Measurements from ENCODE around the gene FHAD1.

Gene FHAD1

GRCh38 chr1:15299179-15299578, 52.2 kb downstream of the FHAD1 start:
- in situ Hi-C loops (cut with HindIII; ENCODE audit: low sequenced_read_pairs): loop anchor here (25.0 kb wide), 1 partner anchor 337 kb away; no protein-coding TSS in a partner anchor

- in situ Hi-C loops (cut with HindIII; ENCODE audit: low sequenced_read_pairs): loop anchor here (25.0 kb wide), 1 partner anchor 338 kb away; no protein-coding TSS in a partner anchor
Observed at GRCh38 chr1:15299806-15300205, 52.8 kb downstream of the FHAD1 start.

- in situ Hi-C loops (cut with HindIII; ENCODE audit: low sequenced_read_pairs): no loop called here
Observed at GRCh38 chr1:15303935-15304334, 56.9 kb downstream of the FHAD1 start.

- in situ Hi-C loops (cut with HindIII; ENCODE audit: low sequenced_read_pairs): loop anchor here (5.0 kb wide), 1 partner anchor 53 kb away; no protein-coding TSS in a partner anchor
Observed at GRCh38 chr1:15304708-15305467, 57.9 kb downstream of the FHAD1 start.

GRCh38 chr1:15305468-15305770, 58.4 kb downstream of the FHAD1 start:
- in situ Hi-C loops (cut with HindIII; ENCODE audit: low sequenced_read_pairs): loop anchor here (5.0 kb wide), 1 partner anchor 53 kb away; no protein-coding TSS in a partner anchor

- in situ Hi-C loops (cut with HindIII; ENCODE audit: low sequenced_read_pairs): loop anchor here (5.0 kb wide), 1 partner anchor 54 kb away; no protein-coding TSS in a partner anchor
Observed at GRCh38 chr1:15306352-15306751, 59.3 kb downstream of the FHAD1 start.

GRCh38 chr1:15308135-15308534, 61.1 kb downstream of the FHAD1 start:
- in situ Hi-C loops (cut with HindIII; ENCODE audit: low sequenced_read_pairs): loop anchor here (5.0 kb wide), 1 partner anchor 56 kb away; no protein-coding TSS in a partner anchor

- in situ Hi-C loops (cut with HindIII; ENCODE audit: low sequenced_read_pairs): loop anchor here (5.0 kb wide), 1 partner anchor 56 kb away; no protein-coding TSS in a partner anchor
Observed at GRCh38 chr1:15308621-15309027, 61.6 kb downstream of the FHAD1 start.

- in situ Hi-C loops (cut with HindIII; ENCODE audit: low sequenced_read_pairs): loop anchor here (5.0 kb wide), 1 partner anchor 57 kb away; no protein-coding TSS in a partner anchor
Observed at GRCh38 chr1:15309687-15310086, 62.7 kb downstream of the FHAD1 start.

GRCh38 chr1:15310544-15310943, 63.5 kb downstream of the FHAD1 start:
- in situ Hi-C loops (cut with HindIII; ENCODE audit: low sequenced_read_pairs): no loop called here

GRCh38 chr1:15311122-15311822, 64.2 kb downstream of the FHAD1 start:
- in situ Hi-C loops (cut with HindIII; ENCODE audit: low sequenced_read_pairs): no loop called here

GRCh38 chr1:15311880-15312279, 64.9 kb downstream of the FHAD1 start:
- in situ Hi-C loops (cut with HindIII; ENCODE audit: low sequenced_read_pairs): no loop called here

- in situ Hi-C loops (cut with HindIII; ENCODE audit: low sequenced_read_pairs): no loop called here
Observed at GRCh38 chr1:15312626-15313411, 65.8 kb downstream of the FHAD1 start.

- in situ Hi-C loops (cut with HindIII; ENCODE audit: low sequenced_read_pairs): no loop called here
Observed at GRCh38 chr1:15314328-15315281, 67.6 kb downstream of the FHAD1 start.

GRCh38 chr1:15315815-15316214, 68.8 kb downstream of the FHAD1 start:
- in situ Hi-C loops (cut with HindIII; ENCODE audit: low sequenced_read_pairs): no loop called here

GRCh38 chr1:15316510-15316909, 69.5 kb downstream of the FHAD1 start:
- in situ Hi-C loops (cut with HindIII; ENCODE audit: low sequenced_read_pairs): no loop called here

- in situ Hi-C loops (cut with HindIII; ENCODE audit: low sequenced_read_pairs): loop anchor here (5.0 kb wide), 2 partner anchors 72 to 177 kb away; no protein-coding TSS in a partner anchor
Observed at GRCh38 chr1:15320267-15320666, 73.2 kb downstream of the FHAD1 start.

GRCh38 chr1:15321601-15322000, 74.6 kb downstream of the FHAD1 start:
- in situ Hi-C loops (cut with HindIII; ENCODE audit: low sequenced_read_pairs): loop anchor here (5.0 kb wide), 2 partner anchors 71 to 176 kb away; no protein-coding TSS in a partner anchor

- in situ Hi-C loops (cut with HindIII; ENCODE audit: low sequenced_read_pairs): loop anchor here (5.0 kb wide), 2 partner anchors 70 to 175 kb away; no protein-coding TSS in a partner anchor
Observed at GRCh38 chr1:15322648-15323350, 75.8 kb downstream of the FHAD1 start.
